GM19025 (cell line): ENCODE results near the gene PGR.

Experiments
- ATAC-seq: cut with Tn5 transposase; IDR thresholded peaks from one replicate; pipeline ENCODE4 v1.9.1; 2021; ENCODE audit warnings: mild to moderate bottlenecking, low read depth, moderate library complexity; ENCODE audit not compliant: unreplicated experiment

The PGR gene

GRCh38 chr11:101129203-101129943 lies at the start of gene PGR:
Gene PGR, minus strand, starts transcription at chr11:101129813. Its CDS starts 743 bp downstream, at chr11:101129070.
- ATAC-seq = no peak

GRCh38 chr11:101176381-101176780 lies 46.8 kb upstream of the PGR start:
- no peak for ATAC-seq

GRCh38 chr11:101169944-101170343 lies 40.3 kb upstream of the PGR start:
- no peak for ATAC-seq

- ATAC-seq = no peak
Observed at GRCh38 chr11:101166038-101166437, 36.4 kb upstream of the PGR start.

- no peak for ATAC-seq
Observed at GRCh38 chr11:101158119-101158518, 28.5 kb upstream of the PGR start.

- no peak for ATAC-seq
Observed at GRCh38 chr11:101138245-101138930, 8.8 kb upstream of the PGR start.

GRCh38 chr11:101133190-101133589 lies 3.6 kb upstream of the PGR start:
- no peak for ATAC-seq

- ATAC-seq = no peak
Observed at GRCh38 chr11:101128571-101129202, 926 bp downstream of the PGR start.

- no peak for ATAC-seq
Observed at GRCh38 chr11:101127699-101128570, 1.7 kb downstream of the PGR start.

- ATAC-seq = no peak
Observed at GRCh38 chr11:101127197-101127698, 2.4 kb downstream of the PGR start.

- ATAC-seq = no peak
Observed at GRCh38 chr11:101126551-101127196, 2.9 kb downstream of the PGR start.

GRCh38 chr11:101115671-101116160 lies 13.9 kb downstream of the PGR start:
- no peak for ATAC-seq

- no peak for ATAC-seq
Observed at GRCh38 chr11:101113540-101113939, 16.1 kb downstream of the PGR start.

GRCh38 chr11:101104716-101105115 lies 24.9 kb downstream of the PGR start:
- no peak for ATAC-seq

GRCh38 chr11:101103433-101103832 lies 26.2 kb downstream of the PGR start:
- ATAC-seq = no peak

- ATAC-seq = no peak
Observed at GRCh38 chr11:101100601-101101000, 29.0 kb downstream of the PGR start.

- ATAC-seq = no peak
Observed at GRCh38 chr11:101096036-101096704, 33.4 kb downstream of the PGR start.

- ATAC-seq = no peak
Observed at GRCh38 chr11:101091781-101092180, 37.8 kb downstream of the PGR start.

- ATAC-seq = no peak
Observed at GRCh38 chr11:101090679-101091270, 38.8 kb downstream of the PGR start.
